NCI-H2029 treated with DMSO at 0.1 percent for 48 hours (cell line): ENCODE results near the gene SERF2.
"Not testable (repeated sequence)": the region's sequence is repeated elsewhere in the genome, so short reads cannot be mapped to it uniquely, and the experiment has no call there.

Source experiments
- DNase-seq: peaks from one replicate; lab custom pipeline; 2025; lab: John Stamatoyannopoulos, UW

SERF2 gene

GRCh38 chr15:43793647-43794046 lies 1.5 kb downstream of the SERF2 start:
- DNase-seq = no peak

GRCh38 chr15:43794269-43795037 lies 2.3 kb downstream of the SERF2 start:
- DNase-seq = no peak

GRCh38 chr15:43795197-43795596 lies 3.1 kb downstream of the SERF2 start:
- DNase-seq = no peak

GRCh38 chr15:43795997-43796396 lies 3.9 kb downstream of the SERF2 start:
- no peak for DNase-seq

- no peak for DNase-seq
These were observed 4.4 kb downstream of the SERF2 start for GRCh38 chr15:43796566-43796965.

GRCh38 chr15:43799209-43799944 lies 7.3 kb downstream of the SERF2 start:
- peak; percentile 5 for DNase-seq

GRCh38 chr15:43799945-43800285 lies 7.8 kb downstream of the SERF2 start, which contains the start of gene SERINC4:
Gene SERINC4 (minus strand): TSS chr15:43800220. CDS start chr15:43799986, 234 bp downstream.
- DNase-seq = no peak

- DNase-seq = peak; percentile 9
These were observed 8.4 kb downstream of the SERF2 start, which contains the start of gene HYPK for GRCh38 chr15:43800286-43801141. Gene HYPK (plus strand): TSS chr15:43800599. CDS start chr15:43800623, 24 bp downstream.

- DNase-seq = not testable (repeated sequence)
These were observed 10.6 kb downstream of the SERF2 start for GRCh38 chr15:43802676-43803075.

- DNase-seq = no peak
These were observed 16.4 kb downstream of the SERF2 start for GRCh38 chr15:43808435-43808950.

GRCh38 chr15:43808960-43809678 lies 17.0 kb downstream of the SERF2 start:
- DNase-seq = no peak

- DNase-seq = not testable (repeated sequence)
These were observed 22.9 kb downstream of the SERF2 start for GRCh38 chr15:43815064-43815463.

GRCh38 chr15:43821505-43821904 lies 29.4 kb downstream of the SERF2 start:
- DNase-seq = no peak

- DNase-seq = peak; percentile 84
These were observed 32.5 kb downstream of the SERF2 start, which contains the start of gene MFAP1 for GRCh38 chr15:43824302-43825246. Gene MFAP1 (minus strand): TSS chr15:43824690. CDS start chr15:43824569, 121 bp downstream.

GRCh38 chr15:43825305-43825704 lies 33.2 kb downstream of the SERF2 start:
- DNase-seq = not testable (repeated sequence)

GRCh38 chr15:43826029-43826507 lies 33.9 kb downstream of the SERF2 start:
- no peak for DNase-seq

- peak; percentile 12 for DNase-seq
These were observed 34.6 kb downstream of the SERF2 start, which contains the start of gene WDR76 for GRCh38 chr15:43826508-43827341. Gene WDR76 (plus strand): TSS chr15:43827002. CDS start chr15:43827033, 31 bp downstream.

- no peak for DNase-seq
These were observed 36.0 kb downstream of the SERF2 start for GRCh38 chr15:43828061-43828657.
